K562 (cell line): Measurements from ENCODE around the gene FOXN3. TPM values are rescaled to one million over a fixed set of nuclear protein-coding genes. Genes with fewer than 3 reads are reported as not detected.

ENCODE experiments used
- ATAC-seq: fragments of 200-7000 bp; cut with Tn5 transposase; 3 replicates; pipeline ENCODE4 v1.9.1; 2020; ENCODE audit warnings: moderate library complexity
- BruUV-seq: library from RNA; stranded (reverse); fragments of 400-500 nt; replicated peaks from 2 replicates; lab custom pipeline; 2021; lab: Mats Ljungman, UMichigan
- CTCF ChIA-PET: fragments of 300-600 bp; formaldehyde crosslinking; extraction: SDS; loops from one replicate; lab custom pipeline; 2021; ENCODE audit warnings: low intra/inter-chr PET ratio; lab: Yijun Ruan, JAX
- POLR2A ChIA-PET: fragments of 300-600, 350-650 bp; sonication (Branson Sonifier 250); formaldehyde crosslinking; extraction: SDS; loops from one replicate; lab custom pipeline; 2021; ENCODE audit warnings: antibody characterized with exemption, inconsistent platforms; lab: Yijun Ruan, JAX
- DNase-seq, 4 experiments: peaks; one replicate each; pipeline versions ENCODE4 v3.0.0 to v3.0.0-alpha.2; 2011 to 2018; ENCODE audit warnings: low spot score in 3 of 4, mixed read lengths in 3 of 4; ENCODE audit errors: extremely low read depth in 1 of 4
- FAIRE-seq: peaks from 2 replicates; lab custom pipeline; 2011; peaks lifted over from hg19 to GRCh38; lab: Jason Lieb, UNC
- H2AFZ ChIP-seq: 2 replicates; pipeline ENCODE4 v1.6.0; 2011; ENCODE audit warnings: low read depth, low read length, control low read depth, inconsistent platforms
- H3K27ac ChIP-seq: fragments of 200-600 bp; 3 replicates; pipeline ENCODE4 v1.8.0; 2011; ENCODE audit warnings: low read depth, mild to moderate bottlenecking, control low read depth, inconsistent platforms, low read length, moderate library complexity, mixed read lengths; ENCODE audit errors: extremely low read depth
- H3K27me3 ChIP-seq, 2 experiments: fragments of 300-600 bp in 1 of 2; 2 replicates in 1 of 2; 3 replicates in 1 of 2; pipeline versions ENCODE4 v1.6.0 to v1.8.0; 2011; ENCODE audit warnings: inconsistent platforms in 2 of 2, low read length in 2 of 2, mild to moderate bottlenecking in 1 of 2, mixed read lengths in 1 of 2, moderate library complexity in 1 of 2; ENCODE audit not compliant: control insufficient read depth in 2 of 2, insufficient read depth in 2 of 2
- H3K36me3 ChIP-seq: fragments of 300-600 bp; 3 replicates; pipeline ENCODE4 v1.8.0; 2011; ENCODE audit warnings: mild to moderate bottlenecking, low read length, inconsistent platforms; ENCODE audit not compliant: control insufficient read depth, insufficient read depth
- H3K4me1 ChIP-seq, 2 experiments: fragments of 200-600 bp in 1 of 2; replicated peaks in 1 of 2; 2 replicates in 1 of 2; 3 replicates in 1 of 2; pipeline versions ENCODE4 v1.5.1 to v1.8.0; 2011; ENCODE audit warnings: inconsistent platforms in 2 of 2, low read length in 2 of 2, mild to moderate bottlenecking in 1 of 2, mixed read lengths in 1 of 2, moderate library complexity in 1 of 2; ENCODE audit not compliant: control insufficient read depth in 2 of 2, insufficient read depth in 2 of 2
- H3K4me2 ChIP-seq: 2 replicates; pipeline ENCODE4 v1.6.1; 2011; ENCODE audit warnings: low read length, control low read depth, inconsistent platforms, mixed read lengths; ENCODE audit not compliant: insufficient read depth
- H3K4me3 ChIP-seq: fragments of 200-600 bp; sonication (generic), shearing (Covaris generic); 2 replicates; pipeline ENCODE4 v1.5.1; 2016; ENCODE audit warnings: control low read depth, inconsistent platforms
- H3K79me2 ChIP-seq: fragments of 200-600 bp; 3 replicates; pipeline ENCODE4 v1.8.0; 2011; ENCODE audit warnings: low read length, inconsistent platforms; ENCODE audit not compliant: control insufficient read depth, insufficient read depth
- H3K9ac ChIP-seq, 2 experiments: 2 replicates each; pipeline versions ENCODE4 v1.6.0 to v1.6.1; 2011; ENCODE audit warnings: low read depth in 2 of 2, low read length in 2 of 2, control low read depth in 1 of 2, inconsistent platforms in 1 of 2, mild to moderate bottlenecking in 1 of 2, mixed read lengths in 1 of 2; ENCODE audit not compliant: insufficient read depth in 1 of 2
- H3K9me1 ChIP-seq: one replicate; pipeline ENCODE4 v1.6.0; 2011; ENCODE audit warnings: inconsistent platforms, mild to moderate bottlenecking, low read length, moderate library complexity; ENCODE audit not compliant: control insufficient read depth, insufficient read depth
- H3K9me3 ChIP-seq: replicated peaks from 2 replicates; pipeline ENCODE4 v1.5.1; 2011; ENCODE audit warnings: low read depth, low read length, inconsistent platforms; ENCODE audit not compliant: control insufficient read depth, insufficient read depth
- H4K20me1 ChIP-seq: replicated peaks from 2 replicates; pipeline ENCODE4 v1.6.1; 2011; ENCODE audit warnings: low read length, inconsistent platforms, mixed read lengths; ENCODE audit not compliant: control insufficient read depth, insufficient read depth
- CBFB ChIP-seq: sonication (generic); formaldehyde crosslinking; IDR thresholded peaks from 2 replicates; pipeline ENCODE4 v1.4.0; 2020; ENCODE audit warnings: mild to moderate bottlenecking, missing genetic modification reagents
- CHD4 ChIP-seq: fragments of 200-600 bp; sonication (generic); IDR thresholded peaks from 3 replicates; pipeline ENCODE4 v1.6.1; 2012; ENCODE audit warnings: low read depth, mild to moderate bottlenecking, mixed read lengths, low read length, inconsistent platforms; ENCODE audit not compliant: insufficient read depth, insufficient replicate concordance, poor library complexity, severe bottlenecking
- FOXP4 ChIP-seq: sonication (generic); formaldehyde crosslinking; IDR thresholded peaks from 2 replicates; pipeline ENCODE4 v1.8.0; 2022; ENCODE audit warnings: mild to moderate bottlenecking, missing genetic modification reagents, borderline replicate concordance
- POLR2H ChIP-seq: IDR thresholded peaks from 2 replicates; pipeline ENCODE4 v1.6.1; 2016; ENCODE audit warnings: missing genetic modification characterization, low read depth, mild to moderate bottlenecking, control low read depth, missing compliant biosample characterization, moderate library complexity
- PRMT5 ChIP-seq: sonication (generic); formaldehyde crosslinking; IDR thresholded peaks from 2 replicates; pipeline ENCODE4 v1.5.0; 2020; ENCODE audit warnings: missing genetic modification reagents
- WGBS: fragments of 100-300 bp; shearing (Covaris generic); methylation state at CpG from one replicate; pipeline ENCODE4 v1.1.6; 2016; ENCODE audit warnings: low coverage, mixed read lengths; ENCODE audit not compliant: insufficient coverage; ENCODE audit errors: missing lambda C conversion rate; 5-methylcytosine and 5-hydroxymethylcytosine counted together
- in situ Hi-C: fragments of 300-500 bp; cut with MboI; formaldehyde crosslinking; loops from 4 replicates; pipeline ENCODE4 v1.15.0; 2018; ENCODE audit warnings: inconsistent platforms, mixed read lengths
- intact Hi-C: fragments of 100-400 bp; cut with micrococcal nuclease; formaldehyde crosslinking; loops from 2 replicates; pipeline ENCODE4 v1.14.2; 2022
- polyA plus RNA-seq, 8 experiments: library from polyadenylated mRNA; depleted of rRNA in 4 of 8; stranded (reverse) in 5 of 8; unstranded in 3 of 8; fragments of >200 nt; fragmentation: Nextera tagmentation in 2 of 8; fragmentation: Illumina TruSeq in 1 of 8; extraction: Ambion mirVana in 2 of 8; extraction: Trizol in 1 of 8; gene quantifications; 2 replicates each; pipeline versions ENCODE4 v1.2.1 to v1.2.3, GENCODE V29; 2011 to 2014; ENCODE audit warnings: inconsistent platforms in 1 of 8, missing spikeins in 1 of 8
- total RNA-seq, 7 experiments: library from RNA; depleted of rRNA in 6 of 7; stranded (reverse); fragments of >200 nt in 6 of 7; fragmentation: Illumina TruSeq in 2 of 7; extraction: Trizol in 2 of 7; gene quantifications; 2 replicates each; pipeline versions ENCODE4 v1.2.1 to v1.2.3, GENCODE V29; 2011 to 2021; ENCODE audit warnings: low replicate concordance in 1 of 7

FOXN3 gene
- total and polyA plus RNA-seq, 9 of the 15 experiments (the other 6 are each of a cell fraction or from before 2014, with no cell fraction given): 0.07 to 1.3 (median 0.40) TPM

- H3K27ac ChIP-seq: no peak overlapping the region
These were observed 66.9 kb downstream of the FOXN3 start for GRCh38 chr14:89350152-89350551.

More at GRCh38 chr14:89350152-89350551, 66.9 kb downstream of the FOXN3 start:
- in situ Hi-C loops: no loop called here
- H3K9me3 ChIP-seq: no peaks in the 10 kb centered on the region
- POLR2A ChIA-PET: no interaction called here
- no peaks in the 10 kb centered on the region for H4K20me1 ChIP-seq
- no peaks in the 10 kb centered on the region for H3K79me2 ChIP-seq
- H3K4me3 ChIP-seq: no peak overlapping the region
- H3K36me3 ChIP-seq: no peaks in the 10 kb centered on the region
- no peak for FAIRE-seq
- no peak overlapping the region for H3K9ac ChIP-seq
- intact Hi-C loops: no loop called here
- BruUV-seq: no TSS peak
- 12% methylated on average over 6 of the region's 8 CpGs for WGBS
- H2AFZ ChIP-seq: no peak overlapping the region
- no peaks in the 10 kb centered on the region for H3K9me1 ChIP-seq
- H3K27me3 ChIP-seq: peaks cover 0 to 14% of the 10 kb centered on the region in 2 experiments; a peak in 2 of 5 replicates
- H3K4me1 ChIP-seq: no peaks in the 10 kb centered on the region
- TF ChIP-seq CHD4 (no peak), POLR2H (no peak), PRMT5 (no peak), FOXP4 (CRISPR knock-in tag) (no peak), CBFB (CRISPR knock-in tag) (no peak)
- CTCF ChIA-PET: no interaction called here
- no peak overlapping the region for H3K4me2 ChIP-seq
- no peak for DNase-seq
- ATAC-seq: no peak
